Measurements from ENCODE around the gene TEX13B. TPM values are rescaled to one million over a fixed set of nuclear protein-coding genes. Genes with fewer than 3 reads are reported as not detected.
A peak's percentile ranks its signal among the peaks of the same experiment; 100 is the strongest.

The TEX13B gene
- total RNA-seq, 1 donor from 2014 or later, result not detected

DNA sequence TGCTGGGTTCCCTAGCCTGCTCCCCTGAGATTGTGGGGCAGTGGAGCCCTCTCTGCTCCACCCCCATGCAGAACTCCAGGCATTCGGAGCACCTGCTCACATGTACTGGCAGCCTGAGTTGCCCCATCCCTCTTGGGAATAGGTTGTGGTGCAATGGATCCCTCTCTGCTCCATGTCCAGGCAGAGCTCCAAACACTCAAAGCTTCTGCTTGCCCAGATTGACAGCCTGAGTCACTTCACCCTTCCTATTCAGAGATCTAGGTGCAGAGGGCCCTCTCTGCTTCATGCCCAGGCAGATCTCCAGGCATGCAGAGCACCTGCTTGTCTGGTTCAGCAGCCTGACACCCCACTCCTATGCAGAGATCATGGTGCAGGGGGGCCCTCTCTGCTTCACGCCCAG lies 18.6 kb upstream of the TEX13B start:
- TF ChIP-seq, protein P1, sequence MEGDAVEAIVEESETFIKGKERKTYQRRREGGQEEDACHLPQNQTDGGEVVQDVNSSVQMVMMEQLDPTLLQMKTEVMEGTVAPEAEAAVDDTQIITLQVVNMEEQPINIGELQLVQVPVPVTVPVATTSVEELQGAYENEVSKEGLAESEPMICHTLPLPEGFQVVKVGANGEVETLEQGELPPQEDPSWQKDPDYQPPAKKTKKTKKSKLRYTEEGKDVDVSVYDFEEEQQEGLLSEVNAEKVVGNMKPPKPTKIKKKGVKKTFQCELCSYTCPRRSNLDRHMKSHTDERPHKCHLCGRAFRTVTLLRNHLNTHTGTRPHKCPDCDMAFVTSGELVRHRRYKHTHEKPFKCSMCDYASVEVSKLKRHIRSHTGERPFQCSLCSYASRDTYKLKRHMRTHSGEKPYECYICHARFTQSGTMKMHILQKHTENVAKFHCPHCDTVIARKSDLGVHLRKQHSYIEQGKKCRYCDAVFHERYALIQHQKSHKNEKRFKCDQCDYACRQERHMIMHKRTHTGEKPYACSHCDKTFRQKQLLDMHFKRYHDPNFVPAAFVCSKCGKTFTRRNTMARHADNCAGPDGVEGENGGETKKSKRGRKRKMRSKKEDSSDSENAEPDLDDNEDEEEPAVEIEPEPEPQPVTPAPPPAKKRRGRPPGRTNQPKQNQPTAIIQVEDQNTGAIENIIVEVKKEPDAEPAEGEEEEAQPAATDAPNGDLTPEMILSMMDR (IDR thresholded peaks at IDR 0.05; ENCODE audit: unreplicated experiment), result no peak
- no peak for DNase-seq (ENCODE audit: low spot score, unreplicated experiment)
- H3K27ac Mint-ChIP-seq, result no peak overlapping the region
- H3K4me1 Mint-ChIP-seq (ENCODE audit: low read depth), result no peaks in the 10 kb centered on the region
- H3K36me3 Mint-ChIP-seq (ENCODE audit: insufficient read depth), result no peaks in the 10 kb centered on the region
- no peak overlapping the region for H3K4me3 Mint-ChIP-seq (ENCODE audit: low read depth)
- peaks cover 22% of the 10 kb centered on the region for H3K9me3 Mint-ChIP-seq (ENCODE audit: low read depth)
- H3K27me3 Mint-ChIP-seq, result no peaks in the 10 kb centered on the region

DNA sequence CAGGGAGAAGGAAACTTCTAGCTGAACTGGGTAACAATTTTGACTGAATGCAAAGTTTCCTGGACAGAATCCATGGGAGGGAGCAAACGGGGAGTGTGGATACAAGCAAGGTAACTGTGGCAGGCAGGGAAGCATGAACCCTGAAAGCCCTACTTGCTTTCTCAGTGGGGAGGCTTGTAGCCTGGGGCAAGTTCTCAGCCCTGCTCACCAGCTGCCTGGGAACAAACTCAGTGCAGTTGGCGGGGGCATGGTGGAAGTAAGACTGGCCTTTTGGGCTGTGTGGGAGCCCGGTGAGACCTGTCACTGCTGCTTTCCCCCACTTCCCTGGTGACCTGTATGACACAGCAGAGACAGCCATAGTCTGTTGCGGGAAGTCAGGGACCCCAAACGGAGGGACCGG lies 14.0 kb upstream of the TEX13B start:
- Mint-ChIP-seq H3K4me1 (ENCODE audit: low read depth) (no peaks in the 10 kb centered on the region), H3K9me3 (ENCODE audit: low read depth) (peaks cover 16% of the 10 kb centered on the region), H3K27me3 (no peaks in the 10 kb centered on the region), H3K4me3 (ENCODE audit: low read depth) (no peak overlapping the region), H3K36me3 (ENCODE audit: insufficient read depth) (no peaks in the 10 kb centered on the region), H3K27ac (no peak overlapping the region)
- DNase-seq (ENCODE audit: low spot score, unreplicated experiment), result no peak
- TF ChIP-seq, protein P1 (IDR thresholded peaks at IDR 0.05; ENCODE audit: unreplicated experiment), result no peak

GRCh38 chrX:107985033-107985432 lies 2.9 kb upstream of the TEX13B start:
- DNase-seq (ENCODE audit: low spot score, unreplicated experiment), result no peak
- no peak overlapping the region for H3K27ac Mint-ChIP-seq
- H3K36me3 Mint-ChIP-seq (ENCODE audit: insufficient read depth), result no peaks in the 10 kb centered on the region
- H3K4me3 Mint-ChIP-seq (ENCODE audit: low read depth), result no peak overlapping the region
- no peaks in the 10 kb centered on the region for H3K4me1 Mint-ChIP-seq (ENCODE audit: low read depth)
- H3K27me3 Mint-ChIP-seq, result no peaks in the 10 kb centered on the region
- H3K9me3 Mint-ChIP-seq (ENCODE audit: low read depth), result peaks cover 4% of the 10 kb centered on the region
- TF ChIP-seq, protein P1 (IDR thresholded peaks at IDR 0.05; ENCODE audit: unreplicated experiment), result no peak

- Mint-ChIP-seq H3K9me3 (ENCODE audit: low read depth) (peaks cover 2% of the 10 kb centered on the region), H3K4me3 (ENCODE audit: low read depth) (no peak overlapping the region), H3K36me3 (ENCODE audit: insufficient read depth) (no peaks in the 10 kb centered on the region), H3K27me3 (no peaks in the 10 kb centered on the region), H3K4me1 (ENCODE audit: low read depth) (peaks cover 3% of the 10 kb centered on the region), H3K27ac (no peak overlapping the region)
- DNase-seq (ENCODE audit: low spot score, unreplicated experiment), result no peak
- TF ChIP-seq, protein P1 (IDR thresholded peaks at IDR 0.05; ENCODE audit: unreplicated experiment), result no peak
These were observed 2.6 kb downstream of the TEX13B start for GRCh38 chrX:107979534-107979933.

GRCh38 chrX:107978707-107979307 lies 3.4 kb downstream of the TEX13B start:
- Mint-ChIP-seq H3K27ac (peak overlapping the region; percentile 56), H3K27me3 (no peaks in the 10 kb centered on the region), H3K4me3 (ENCODE audit: low read depth) (no peak overlapping the region), H3K36me3 (ENCODE audit: insufficient read depth) (no peaks in the 10 kb centered on the region), H3K4me1 (ENCODE audit: low read depth) (peaks cover 3% of the 10 kb centered on the region), H3K9me3 (ENCODE audit: low read depth) (peaks cover 2% of the 10 kb centered on the region)
- TF ChIP-seq, protein P1 (IDR thresholded peaks at IDR 0.05; ENCODE audit: unreplicated experiment), result peak; percentile 65
- DNase-seq (ENCODE audit: low spot score, unreplicated experiment), result no peak

All from progenitor cell of endocrine pancreas (in vitro differentiated cells).